GM19324 (cell line): ENCODE data around the gene CCDC183.
A peak's percentile ranks its signal among the peaks of the same experiment; 100 is the strongest.
"Not testable (repeated sequence)": the region's sequence is repeated elsewhere in the genome, so short reads cannot be mapped to it uniquely, and the experiment has no call there.

ENCODE experiments used
- ATAC-seq: cut with Tn5 transposase; IDR thresholded peaks from one replicate; pipeline ENCODE4 v1.9.1; 2021; ENCODE audit warnings: mild to moderate bottlenecking, moderate library complexity; ENCODE audit not compliant: unreplicated experiment, low FRiP score

The CCDC183 gene

DNA sequence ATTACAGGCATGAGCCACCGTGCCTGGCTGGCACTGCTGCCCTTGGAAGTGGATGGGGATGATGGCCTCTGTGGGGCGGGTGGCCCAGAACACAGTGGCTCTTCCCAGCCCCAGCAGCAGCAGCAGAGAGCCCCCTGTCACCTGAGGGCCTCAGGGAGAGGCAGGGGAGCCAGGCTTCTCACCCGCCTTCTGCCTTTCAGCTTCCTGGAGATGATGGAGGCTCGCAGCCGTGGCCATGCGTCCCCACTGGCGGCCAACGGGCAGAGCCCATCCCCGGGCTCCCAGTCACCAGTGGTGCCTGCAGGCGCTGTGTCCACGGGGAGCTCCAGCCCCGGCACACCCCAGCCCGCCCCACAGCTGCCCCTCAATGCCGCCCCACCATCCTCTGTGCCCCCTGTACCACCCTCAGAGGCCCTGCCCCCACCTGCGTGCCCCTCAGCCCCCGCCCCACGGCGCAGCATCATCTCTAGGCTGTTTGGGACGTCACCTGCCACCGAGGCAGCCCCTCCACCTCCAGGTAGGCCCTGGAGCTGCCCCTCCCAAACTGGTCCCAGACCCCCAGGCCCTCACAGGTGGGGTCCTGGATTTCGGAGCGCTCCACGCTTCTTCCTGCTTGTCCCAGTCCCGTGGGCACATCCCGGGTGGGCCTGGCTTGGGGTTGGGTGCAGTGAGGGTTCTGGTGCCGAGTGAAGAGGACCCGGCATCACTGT is 41.2 kb downstream of the CCDC183 start:
- ATAC-seq = no peak

DNA sequence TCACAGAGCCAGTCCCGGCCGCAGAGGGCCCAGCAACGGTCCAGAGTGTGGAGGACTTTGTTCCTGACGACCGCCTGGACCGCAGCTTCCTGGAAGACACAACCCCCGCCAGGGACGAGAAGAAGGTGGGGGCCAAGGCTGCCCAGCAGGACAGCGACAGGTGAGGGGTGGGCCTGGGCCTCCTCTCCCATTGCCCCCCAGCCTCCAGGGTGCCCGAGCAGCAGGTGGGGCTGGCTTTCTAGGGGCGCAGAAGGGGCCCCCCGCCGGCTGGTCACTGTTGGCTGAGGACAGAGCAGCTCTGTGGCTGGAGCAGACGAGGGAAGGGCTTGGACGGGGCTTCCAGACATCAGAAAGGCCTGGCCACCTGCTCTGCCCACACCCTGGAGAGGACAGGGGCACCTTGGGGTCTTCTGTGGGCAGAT is 41.7 kb downstream of the CCDC183 start:
- not testable (repeated sequence) for ATAC-seq

- ATAC-seq = no peak
Measured at GRCh38 chr9:136838314-136839228, 42.4 kb downstream of the CCDC183 start.

- ATAC-seq = no peak
Measured at GRCh38 chr9:136839229-136840139, 43.3 kb downstream of the CCDC183 start.

- ATAC-seq = no peak
Measured at GRCh38 chr9:136840140-136840876, 44.2 kb downstream of the CCDC183 start.

DNA sequence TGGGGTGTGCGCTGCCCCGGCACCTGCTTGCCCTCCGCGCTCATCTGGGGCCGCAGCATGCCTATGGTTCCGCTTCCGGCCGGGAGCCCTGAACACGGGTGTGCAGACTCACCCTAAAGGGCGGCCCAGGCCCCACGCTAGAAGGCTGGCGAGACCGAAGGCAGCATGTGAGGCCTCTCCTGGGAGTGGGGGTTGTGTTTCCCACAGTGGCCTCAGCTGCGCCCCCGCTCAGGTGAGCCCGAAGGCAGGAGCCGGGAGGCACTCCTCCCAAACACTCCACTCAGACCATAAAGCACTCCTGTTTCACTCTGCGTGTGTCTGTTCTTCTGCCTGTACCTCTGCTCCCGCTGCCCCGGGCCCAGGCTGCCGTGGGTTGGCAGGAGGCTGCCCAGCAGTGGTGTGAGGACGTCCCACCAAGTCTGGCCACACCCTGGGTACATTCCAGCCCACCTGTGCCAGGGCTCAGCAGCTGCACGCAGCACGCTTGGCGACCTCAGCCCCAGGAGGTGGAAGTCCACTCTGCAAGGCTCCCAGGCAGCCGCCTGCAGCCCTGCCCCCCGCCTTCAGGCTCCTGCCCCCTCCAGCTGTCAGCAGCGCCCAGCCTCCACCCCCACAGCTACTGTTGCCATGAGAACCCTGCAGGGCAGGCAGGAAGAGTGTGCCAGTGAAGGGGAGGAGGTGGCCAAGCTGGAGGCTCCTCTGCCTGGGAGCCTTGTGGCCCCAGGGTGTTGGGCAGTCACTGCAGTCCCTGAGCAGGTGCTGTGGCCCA is 44.9 kb downstream of the CCDC183 start:
- ATAC-seq = no peak

DNA sequence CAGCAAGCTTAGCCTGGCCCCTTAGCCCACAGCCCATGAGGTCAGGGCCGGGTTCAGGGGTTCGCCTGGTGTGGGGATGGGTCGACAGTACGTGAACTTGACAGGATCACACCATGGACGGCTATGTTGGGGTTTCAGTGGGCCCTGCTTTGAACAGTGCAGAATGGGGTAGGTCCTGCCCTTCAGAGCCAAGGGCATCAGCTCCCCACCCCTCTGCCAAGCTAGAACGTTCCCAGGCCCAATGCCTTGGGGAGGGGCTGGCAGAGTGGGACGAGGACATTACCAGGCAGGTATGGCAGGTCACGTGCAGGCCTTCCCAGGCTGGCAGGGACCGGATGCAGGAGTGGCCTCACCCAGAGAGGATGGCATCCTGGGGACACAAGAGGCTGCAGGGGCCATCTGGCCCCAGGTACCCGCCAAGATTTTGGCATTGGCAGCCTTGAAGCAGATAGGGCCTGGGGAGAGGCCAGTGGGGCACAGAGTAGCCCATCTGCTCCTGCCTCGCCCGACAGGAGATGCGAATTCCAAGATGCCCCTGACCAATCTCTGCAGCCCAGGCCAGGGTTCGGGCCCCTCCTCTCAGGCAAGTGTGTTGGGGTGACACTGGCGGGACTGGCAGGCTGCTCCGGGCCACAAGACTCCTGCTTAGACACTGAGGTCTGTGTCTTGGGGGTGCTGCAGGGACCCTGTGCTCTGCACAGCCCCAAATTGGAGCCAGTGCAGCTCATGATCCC is 45.7 kb downstream of the CCDC183 start:
- ATAC-seq = not testable (repeated sequence)

- peak; percentile 38 for ATAC-seq
Measured at GRCh38 chr9:136842380-136842948, 46.3 kb downstream of the CCDC183 start, which contains the start of gene AJM1. Gene AJM1, plus strand, starts transcription at chr9:136842478. Its CDS starts 1,937 bp downstream, at chr9:136844415.

DNA sequence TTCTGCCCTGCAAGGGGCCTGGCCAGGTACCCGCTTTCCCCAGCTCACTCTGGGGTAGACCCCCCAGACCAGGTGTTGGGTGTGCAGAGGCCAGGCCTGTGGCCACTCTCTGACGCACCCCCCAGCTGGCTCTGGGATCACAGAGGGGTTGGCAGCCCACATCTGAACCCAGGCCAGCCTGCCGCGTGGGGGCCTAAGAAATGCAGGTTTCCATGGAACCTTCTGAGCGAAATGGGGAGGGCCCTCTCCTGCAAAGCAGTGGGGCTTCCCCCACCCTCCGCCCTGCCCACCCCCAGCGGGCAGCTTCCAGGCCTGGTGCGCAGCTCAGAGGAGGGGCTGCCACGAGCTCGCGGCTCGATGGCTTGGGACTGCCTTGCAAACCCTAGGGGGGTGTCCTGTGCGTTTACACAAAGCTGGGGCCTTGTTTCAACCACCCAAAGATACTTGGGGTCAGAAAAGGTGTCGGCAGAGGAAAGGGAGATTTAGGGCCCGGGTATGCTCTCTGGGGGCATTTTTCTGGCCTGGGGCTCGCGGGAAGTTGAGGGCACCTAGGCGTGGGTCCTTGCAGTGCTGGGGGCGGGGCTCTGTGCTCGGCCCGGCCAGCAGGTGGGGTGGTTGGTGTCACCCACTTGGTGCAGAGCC is 47.1 kb downstream of the CCDC183 start:
- not testable (repeated sequence) for ATAC-seq

DNA sequence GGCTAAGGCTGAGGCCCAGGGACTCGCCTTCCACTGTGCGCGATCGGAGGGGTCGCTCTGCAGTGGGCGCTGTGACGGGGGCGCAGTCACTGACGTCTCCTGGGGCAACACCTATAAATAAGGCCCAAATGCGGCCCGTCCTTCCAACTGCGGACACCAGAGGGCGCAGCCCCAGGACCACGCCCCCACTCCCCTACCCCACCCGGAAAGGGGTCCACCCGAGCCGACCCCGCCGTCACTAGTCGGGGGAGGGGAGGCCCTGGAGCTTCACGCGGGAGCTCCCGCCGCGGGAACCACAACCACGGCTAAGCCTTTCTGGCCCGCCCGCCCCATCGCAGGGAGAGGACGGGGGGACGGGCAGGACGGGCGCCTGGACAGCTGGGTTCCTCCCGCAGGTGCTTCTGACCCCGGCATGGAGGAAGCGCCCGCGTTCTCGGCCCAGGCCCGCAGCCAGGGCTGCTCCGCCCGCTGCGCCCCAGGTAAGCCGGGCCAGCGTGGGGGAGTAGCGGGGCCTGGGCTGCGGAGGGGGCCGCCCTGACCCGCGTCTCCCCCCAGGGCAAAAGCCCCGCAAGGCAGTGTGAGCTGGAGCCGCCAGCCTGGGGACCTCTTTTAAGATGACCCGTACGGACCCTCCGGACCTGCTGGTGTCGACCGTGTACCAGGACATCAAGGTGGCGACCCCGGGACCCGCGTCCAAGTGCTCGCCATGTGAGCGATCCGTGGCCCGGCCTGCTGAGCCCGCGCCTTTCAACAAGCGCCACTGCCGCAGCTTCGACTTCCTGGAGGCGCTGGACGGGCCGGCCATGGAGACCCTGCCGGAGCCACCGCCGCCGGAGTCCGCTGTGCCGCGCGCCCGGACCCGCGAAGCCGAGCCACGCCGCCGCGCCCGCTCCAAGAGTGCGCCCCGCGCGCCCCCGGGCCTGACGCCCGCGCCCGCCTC is 47.9 kb downstream of the CCDC183 start:
- not testable (repeated sequence) for ATAC-seq

DNA sequence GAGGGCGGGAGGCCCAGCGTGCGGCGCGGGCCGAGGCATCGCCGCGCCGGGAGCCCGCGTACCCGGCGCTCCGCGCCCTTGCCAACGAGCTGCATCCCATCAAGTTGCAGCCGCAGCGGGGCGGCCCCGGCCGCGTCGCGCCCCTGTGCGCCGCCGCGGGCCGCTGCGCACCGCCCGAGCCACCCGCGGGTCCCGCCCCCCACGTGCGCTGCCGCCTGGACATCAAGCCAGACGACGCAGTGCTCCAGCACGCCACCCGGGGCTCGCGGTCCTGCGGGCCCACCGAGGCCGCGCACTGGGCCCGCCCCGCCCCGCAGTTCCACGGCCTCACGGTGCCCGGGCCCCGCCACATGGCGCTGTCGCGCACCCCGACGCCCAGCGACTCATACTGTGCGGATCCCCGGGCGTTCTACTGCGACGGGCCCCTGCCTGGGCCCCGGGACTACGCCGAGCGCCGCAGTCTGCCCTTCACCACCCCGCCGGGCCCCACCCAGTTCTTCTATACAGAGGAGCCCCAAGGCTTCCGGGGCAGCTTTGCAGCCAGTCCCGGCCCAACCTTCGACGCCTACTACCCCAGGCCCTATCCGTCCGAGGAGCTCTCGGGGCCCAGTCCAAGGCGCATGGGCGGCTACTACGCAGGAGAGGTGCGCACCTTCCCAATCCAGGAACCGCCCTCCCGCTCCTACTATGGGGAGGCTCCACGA is 48.8 kb downstream of the CCDC183 start:
- no peak for ATAC-seq

- no peak for ATAC-seq
Measured at GRCh38 chr9:136845465-136846260, 49.5 kb downstream of the CCDC183 start.

- no peak for ATAC-seq
Measured at GRCh38 chr9:136846376-136847087, 50.4 kb downstream of the CCDC183 start.

DNA sequence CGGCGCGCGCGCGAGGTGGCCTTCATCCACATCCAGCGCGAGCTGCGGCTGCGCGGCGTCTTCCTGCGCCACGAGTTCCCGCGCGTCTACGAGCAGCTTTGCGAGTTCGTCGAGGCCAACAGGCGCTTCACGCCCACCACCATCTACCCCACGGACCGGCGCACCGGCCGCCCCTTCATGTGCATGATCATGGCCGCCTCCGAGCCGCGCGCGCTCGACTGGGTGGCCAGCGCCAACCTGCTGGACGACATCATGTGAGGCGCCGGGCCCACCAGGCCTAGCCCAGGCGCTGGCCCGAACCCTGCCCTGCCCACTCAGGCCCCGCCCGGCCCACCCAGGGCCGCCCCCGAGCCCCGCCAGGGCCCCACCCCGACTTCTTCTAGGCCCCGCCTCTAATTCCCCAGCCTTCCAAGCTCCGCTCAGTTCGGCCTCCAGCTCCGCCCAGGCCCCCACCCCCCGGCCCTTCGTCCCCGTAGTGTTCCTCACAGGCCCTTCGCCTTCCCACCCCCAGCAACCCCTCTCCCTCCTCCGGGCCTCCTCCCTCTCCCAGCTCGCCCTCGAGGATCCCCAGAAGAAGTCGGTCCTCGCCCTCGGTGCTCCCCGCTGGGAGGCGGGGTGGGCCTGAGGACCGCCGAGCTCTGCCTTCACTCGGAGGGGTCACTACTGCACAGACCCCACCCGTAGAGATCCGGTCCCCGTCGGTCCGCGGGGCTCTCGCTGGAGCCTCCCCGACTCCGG is 51.1 kb downstream of the CCDC183 start:
- ATAC-seq = no peak
